HG03025 (cell line): ENCODE measurements around the gene CIITA.
"Not testable (repeated sequence)": the region's sequence is repeated elsewhere in the genome, so short reads cannot be mapped to it uniquely, and the experiment has no call there.

ENCODE experiments used
- ATAC-seq: cut with Tn5 transposase; IDR thresholded peaks from one replicate; pipeline ENCODE4 v1.9.1; 2021; ENCODE audit warnings: mild to moderate bottlenecking, moderate library complexity; ENCODE audit not compliant: unreplicated experiment, low FRiP score

CIITA gene

GRCh38 chr16:10916534-10916933, 39.5 kb downstream of the CIITA start:
- ATAC-seq = no peak

DNA sequence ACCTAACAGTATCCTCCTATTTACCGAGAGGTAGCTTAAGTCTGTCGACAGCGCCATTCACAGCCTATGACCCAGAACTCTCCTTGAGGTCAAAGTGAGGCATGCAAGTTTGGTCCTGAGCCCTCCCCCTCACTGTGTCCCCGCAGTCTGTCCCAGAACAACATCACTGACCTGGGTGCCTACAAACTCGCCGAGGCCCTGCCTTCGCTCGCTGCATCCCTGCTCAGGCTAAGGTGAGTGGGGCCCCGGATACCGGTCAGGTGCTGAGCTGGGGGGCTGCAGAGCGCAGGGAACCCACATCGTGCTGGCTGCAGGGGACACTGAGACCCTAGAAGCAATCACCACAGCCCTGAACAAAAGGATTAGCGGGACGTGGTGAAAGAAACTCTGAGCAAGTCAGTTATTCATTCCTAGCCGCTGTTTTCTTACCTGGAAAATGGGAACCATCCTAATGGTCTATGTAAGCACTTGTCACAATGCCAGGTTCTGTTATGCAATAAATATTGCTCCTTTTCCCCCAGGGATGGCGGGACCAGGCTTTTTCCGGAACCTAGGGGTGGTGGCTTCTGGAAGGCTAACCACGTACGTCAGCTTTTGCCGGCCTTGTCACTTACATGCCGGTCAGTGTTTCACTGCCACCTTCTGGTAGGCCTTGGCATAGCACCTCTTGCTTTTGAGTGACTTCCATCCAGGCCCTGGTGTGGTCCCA, 41.4 kb downstream of the CIITA start:
- ATAC-seq = no peak

DNA sequence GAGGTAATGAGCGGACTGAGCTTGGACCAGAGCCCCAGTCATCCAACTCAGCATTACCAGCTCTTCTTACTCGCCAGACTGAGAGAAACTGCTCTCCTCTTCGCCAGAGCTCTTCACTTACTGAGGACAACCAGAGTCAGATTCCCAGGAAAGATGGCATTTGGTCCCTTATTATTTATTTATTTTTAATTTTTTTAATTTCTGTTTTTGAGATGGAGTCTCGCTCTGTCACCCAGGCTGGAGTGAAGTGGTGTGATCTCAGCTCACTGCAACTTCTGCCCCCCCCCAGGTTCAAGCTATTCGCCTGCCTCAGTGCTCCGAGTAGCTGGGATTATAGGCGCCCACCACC, 42.0 kb downstream of the CIITA start:
- ATAC-seq = no peak

- ATAC-seq = no peak
Observed at GRCh38 chr16:10920726-10921427, 43.9 kb downstream of the CIITA start.

GRCh38 chr16:10921536-10922327, 44.7 kb downstream of the CIITA start:
- ATAC-seq = no peak

DNA sequence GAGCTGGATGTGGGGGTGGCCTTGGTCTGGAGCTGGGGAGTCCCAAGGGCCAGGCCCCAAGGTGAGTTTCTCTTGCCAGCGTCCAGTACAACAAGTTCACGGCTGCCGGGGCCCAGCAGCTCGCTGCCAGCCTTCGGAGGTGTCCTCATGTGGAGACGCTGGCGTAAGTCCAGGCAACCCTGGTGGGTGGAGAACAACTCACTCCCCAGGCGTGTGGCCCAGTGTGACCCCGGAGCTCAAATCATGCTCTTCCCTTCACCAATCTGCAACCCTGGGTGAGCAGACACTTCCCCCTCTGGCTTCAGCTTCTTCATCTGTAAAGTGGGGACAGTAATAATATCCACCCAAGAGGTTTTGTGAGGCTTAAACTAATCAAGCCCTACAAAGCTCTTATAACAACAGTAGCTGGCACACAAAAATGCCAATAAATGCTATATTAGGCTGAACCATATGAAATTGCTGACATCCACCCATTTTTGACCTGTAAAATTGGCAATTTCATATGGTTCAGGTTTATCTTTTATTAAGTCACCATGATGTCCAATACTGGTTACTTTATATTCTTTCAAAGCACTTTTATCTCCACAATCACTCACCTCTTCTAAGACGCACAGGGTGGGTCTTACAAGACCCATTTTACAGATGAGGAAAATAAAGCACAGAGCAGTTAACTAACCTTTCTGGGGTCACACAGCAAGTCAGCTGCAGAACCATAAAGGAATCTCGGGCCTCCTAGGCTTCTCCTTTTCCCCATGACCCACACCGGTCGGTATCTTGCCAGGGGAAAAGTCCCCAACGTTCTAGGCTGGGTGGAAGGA, 45.5 kb downstream of the CIITA start:
- no peak for ATAC-seq

GRCh38 chr16:10923146-10923649, 46.2 kb downstream of the CIITA start:
- ATAC-seq = no peak

GRCh38 chr16:10923650-10924214, 46.7 kb downstream of the CIITA start:
- ATAC-seq = no peak

DNA sequence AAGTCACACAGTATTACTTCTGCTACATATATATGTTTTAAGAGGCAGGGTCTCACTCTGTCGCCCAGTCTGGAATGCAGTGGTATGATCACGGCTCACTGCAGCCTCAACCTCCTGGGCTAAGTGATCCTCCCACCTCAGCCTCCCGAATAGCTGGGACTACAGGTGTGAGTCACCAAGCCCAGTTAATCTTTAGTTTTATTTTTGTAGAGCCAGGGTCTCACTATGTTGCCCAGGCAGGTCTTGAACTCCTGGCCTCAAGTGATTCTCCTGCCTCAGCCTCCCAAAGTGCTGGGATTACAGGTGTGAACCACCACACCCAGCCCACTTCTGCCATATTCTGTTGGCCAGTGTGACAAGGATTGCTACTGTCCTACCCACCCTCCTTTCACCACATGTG, 48.3 kb downstream of the CIITA start:
- not testable (repeated sequence) for ATAC-seq

GRCh38 chr16:10926094-10926493, 49.1 kb downstream of the CIITA start:
- no peak for ATAC-seq

DNA sequence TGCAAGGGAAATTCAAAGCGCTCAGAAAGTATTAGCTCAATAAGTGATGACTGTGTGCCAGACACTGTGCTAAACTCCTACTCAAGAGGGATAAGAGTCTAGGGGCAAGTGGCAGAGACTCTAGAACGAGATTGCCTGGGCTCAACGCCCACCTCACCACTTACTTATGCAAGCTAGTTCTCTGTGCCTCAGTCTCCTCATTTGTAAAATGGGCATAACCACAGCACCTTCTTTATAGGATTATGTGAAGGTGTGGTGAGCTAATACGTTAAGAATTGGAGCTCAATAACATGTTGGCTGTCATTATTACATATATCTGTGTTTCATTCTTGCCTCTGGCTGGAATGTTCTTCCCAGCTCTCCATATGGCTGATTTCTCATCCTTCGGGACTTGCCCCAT, 49.9 kb downstream of the CIITA start:
- ATAC-seq = no peak

GRCh38 chr16:10927497-10928112, 50.6 kb downstream of the CIITA start:
- no peak for ATAC-seq

DNA sequence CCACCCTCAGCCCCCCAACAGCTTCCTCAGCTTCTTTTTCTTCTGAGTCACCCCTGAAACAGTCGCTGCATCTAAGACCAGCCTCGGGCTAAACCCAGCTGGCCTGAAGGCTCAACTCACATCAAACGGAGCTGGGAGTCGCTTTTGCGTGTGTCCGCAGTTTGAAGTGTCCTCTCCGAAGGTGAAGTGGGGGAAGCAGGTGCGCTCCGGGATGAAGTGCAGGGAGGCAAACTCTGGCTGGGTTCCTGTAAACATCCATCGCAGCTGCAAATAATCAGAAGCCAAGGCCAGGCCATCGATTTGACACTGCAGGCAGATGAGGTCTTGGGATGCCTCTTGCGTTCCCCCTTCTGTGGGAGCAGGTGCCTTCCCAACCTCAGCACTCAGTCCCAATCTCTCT, 52.1 kb downstream of the CIITA start:
- not testable (repeated sequence) for ATAC-seq

DNA sequence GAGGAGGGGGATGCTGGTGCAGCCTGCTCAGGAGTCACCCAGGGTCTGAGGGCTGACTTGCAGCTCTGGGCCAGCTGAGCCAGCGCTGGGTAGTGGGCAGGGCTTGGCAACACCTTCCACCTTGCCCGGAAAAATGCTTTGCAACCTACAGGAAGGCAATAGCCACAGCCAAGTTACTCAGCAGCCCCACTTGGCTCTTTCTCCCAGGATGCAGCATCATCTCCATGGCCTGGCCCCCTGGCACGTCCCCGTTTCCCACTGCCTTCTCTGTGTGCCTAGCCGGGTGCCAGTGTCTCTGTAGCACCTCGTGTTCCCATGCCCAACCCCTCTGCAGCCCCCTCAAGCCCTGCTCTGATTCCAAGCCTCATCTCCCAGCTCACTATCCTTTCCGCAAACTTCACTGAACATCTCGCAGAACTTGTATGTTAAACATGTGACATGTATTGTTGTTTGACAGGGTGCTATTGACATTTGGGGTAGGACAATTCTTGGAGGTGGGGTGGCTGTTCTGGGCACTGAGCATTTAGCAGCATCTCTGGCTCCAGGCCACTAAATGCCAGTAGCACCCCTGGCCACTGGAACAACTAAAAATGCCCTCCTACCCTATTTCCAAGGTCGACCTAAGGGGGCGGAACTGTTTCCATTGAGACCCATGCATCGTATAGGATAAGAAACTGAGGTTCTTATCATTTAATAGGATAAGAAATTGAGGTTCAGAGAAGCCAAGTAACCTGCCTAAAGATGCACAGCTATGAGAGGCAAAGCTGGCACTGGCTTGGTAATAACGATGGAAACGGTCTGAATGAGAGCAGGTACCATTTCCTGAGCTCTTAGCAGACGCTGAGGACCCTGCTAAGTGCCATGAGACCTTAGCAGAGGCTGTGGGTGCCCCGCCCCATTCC, 53.1 kb downstream of the CIITA start:
- ATAC-seq = no peak

DNA sequence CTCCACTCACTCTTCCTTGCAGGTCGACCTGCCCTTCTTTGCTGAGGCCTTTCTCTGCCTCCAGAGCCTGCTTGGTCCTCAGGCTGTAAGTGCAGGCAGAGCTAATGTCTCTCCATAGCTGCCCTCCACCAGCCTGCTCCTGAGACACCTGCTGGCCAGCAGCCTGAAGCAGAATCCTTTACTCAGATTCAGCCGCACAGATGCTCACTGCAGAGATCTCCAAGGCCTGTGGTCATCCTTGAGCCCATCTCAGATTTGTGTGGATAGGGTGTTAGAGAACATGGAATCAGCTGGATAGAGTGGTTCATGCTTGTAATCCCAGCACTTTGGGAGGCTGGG, 53.7 kb downstream of the CIITA start:
- ATAC-seq = no peak

- ATAC-seq = no peak
Observed at GRCh38 chr16:10931134-10931533, 54.1 kb downstream of the CIITA start.

- no peak for ATAC-seq
Observed at GRCh38 chr16:10931977-10932632, 55.1 kb downstream of the CIITA start.

DNA sequence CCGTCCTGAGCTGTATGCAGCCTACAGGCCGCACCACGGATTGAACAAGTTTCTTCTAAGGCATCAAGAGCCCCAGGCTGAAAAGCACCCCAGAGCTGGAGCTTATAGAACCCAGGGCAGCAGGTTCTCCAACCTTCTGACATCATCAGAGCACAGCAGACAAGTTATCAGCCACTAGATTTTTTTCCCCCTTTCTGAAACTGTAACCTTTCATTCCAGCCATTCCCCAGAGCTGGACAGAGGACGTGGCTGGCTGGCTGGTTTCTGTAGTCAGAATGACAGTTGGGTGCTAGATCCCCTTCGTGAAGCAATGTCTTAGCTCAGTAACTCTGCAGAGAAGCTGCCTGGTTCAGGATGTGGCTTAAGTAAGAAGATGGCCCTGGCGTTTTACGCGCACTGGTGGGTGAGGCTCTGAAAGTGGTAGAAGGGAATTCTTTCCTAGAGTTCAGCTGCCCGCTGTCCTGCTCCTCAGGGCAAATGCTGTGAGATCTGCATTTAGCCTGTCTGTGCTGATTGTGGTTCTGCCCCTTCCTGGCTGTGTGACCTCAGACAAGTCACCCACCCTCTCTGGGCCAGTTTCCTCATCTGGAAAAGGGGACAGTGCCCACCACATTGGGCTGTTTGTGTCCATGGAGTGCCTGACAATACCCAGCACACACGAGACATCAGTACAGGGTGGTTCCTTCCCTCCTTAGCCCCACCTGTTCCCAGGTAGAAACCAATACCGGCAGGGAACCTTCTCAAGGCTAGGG, 56.1 kb downstream of the CIITA start:
- ATAC-seq = no peak
